HEK293 (cell line): ENCODE data around the gene ENHO.

Experiments used
- CTCF ChIA-PET: fragments of 350-600 bp; formaldehyde crosslinking; extraction: SDS; loops from one replicate; lab custom pipeline; 2021; ENCODE audit warnings: antibody characterized with exemption; lab: Yijun Ruan, JAX
- POLR2A ChIA-PET: fragments of 300-600 bp; formaldehyde crosslinking; extraction: SDS; loops from one replicate; lab custom pipeline; 2020; ENCODE audit warnings: antibody characterized with exemption, inconsistent platforms; lab: Yijun Ruan, JAX
- H3K27ac ChIP-seq: fragments of 200-500 bp; sonication (Bioruptor generic); 2 replicates; pipeline ENCODE4 v1.5.1; 2014; ENCODE audit warnings: low read depth, low read length, control low read depth, inconsistent platforms; ENCODE audit errors: extremely low read depth
- H3K36me3 ChIP-seq, 2 experiments: fragments of 200-500 bp in 1 of 2; sonication (Bioruptor generic) in 1 of 2; 1 replicate in 1 of 2; 2 replicates in 1 of 2; pipeline ENCODE4 v1.5.1; 2014 to 2017; ENCODE audit warnings: inconsistent platforms in 2 of 2, low read length in 2 of 2; ENCODE audit not compliant: control insufficient read depth in 2 of 2, insufficient read depth in 1 of 2
- H3K4me1 ChIP-seq: fragments of 200-500 bp; sonication (Bioruptor generic); 2 replicates; pipeline ENCODE4 v1.5.1; 2014; ENCODE audit warnings: mild to moderate bottlenecking, low read length, inconsistent platforms; ENCODE audit not compliant: control insufficient read depth, insufficient read depth
- H3K4me3 ChIP-seq: 2 replicates; pipeline ENCODE4 v1.5.1; 2011; ENCODE audit warnings: low read depth, mild to moderate bottlenecking, control low read depth, low read length, moderate library complexity
- H3K9me3 ChIP-seq: fragments of 200-500 bp; sonication (Bioruptor generic); 2 replicates; pipeline ENCODE4 v1.5.1; 2014; ENCODE audit warnings: low read depth, low read length, inconsistent platforms; ENCODE audit not compliant: control insufficient read depth, insufficient read depth
- CTCF ChIP-seq: fragments of 450-650 bp; formaldehyde crosslinking; IDR thresholded peaks from 2 replicates; pipeline ENCODE4 v1.5.1; 2016; ENCODE audit warnings: missing biosample characterization, missing genetic modification characterization
- HOXD13 ChIP-seq: sonication (generic); formaldehyde crosslinking; IDR thresholded peaks from 2 replicates; pipeline ENCODE4 v1.8.0; 2022; ENCODE audit warnings: missing genetic modification reagents, borderline replicate concordance
- MZF1 ChIP-seq: fragments of 450-650 bp; formaldehyde crosslinking; IDR thresholded peaks from 2 replicates; pipeline ENCODE4 v1.5.1; 2017; ENCODE audit warnings: missing biosample characterization, missing genetic modification characterization, borderline replicate concordance
- TCF7L2 ChIP-seq: IDR thresholded peaks from 2 replicates; pipeline ENCODE4 v1.6.1; 2011; ENCODE audit warnings: low read depth, mild to moderate bottlenecking, inconsistent platforms, low read length, moderate library complexity, borderline replicate concordance
- TRIM28 ChIP-seq: IDR thresholded peaks from 2 replicates; pipeline ENCODE4 v1.6.1; 2011; ENCODE audit warnings: low read length, control low read depth, borderline replicate concordance
- YY2 ChIP-seq: fragments of 450-650 bp; formaldehyde crosslinking; IDR thresholded peaks from 2 replicates; pipeline ENCODE4 v1.5.1; 2016; ENCODE audit warnings: missing biosample characterization, missing genetic modification characterization
- ZBTB1 ChIP-seq: fragments of 450-650 bp; formaldehyde crosslinking; IDR thresholded peaks from 2 replicates; pipeline ENCODE4 v1.5.1; 2016; ENCODE audit warnings: missing biosample characterization, missing genetic modification characterization
- ZBTB21 ChIP-seq: fragments of 450-650 bp; formaldehyde crosslinking; IDR thresholded peaks from 2 replicates; pipeline ENCODE4 v1.5.1; 2017; ENCODE audit warnings: missing biosample characterization, missing genetic modification characterization
- ZBTB49 ChIP-seq: fragments of 450-650 bp; formaldehyde crosslinking; IDR thresholded peaks from 2 replicates; pipeline ENCODE4 v1.5.1; 2016; ENCODE audit warnings: missing biosample characterization, missing genetic modification characterization, low read depth
- ZNF112 ChIP-seq: fragments of 450-650 bp; formaldehyde crosslinking; IDR thresholded peaks from 2 replicates; pipeline ENCODE4 v1.5.0; 2017; ENCODE audit warnings: missing biosample characterization, missing genetic modification characterization
- ZNF155 ChIP-seq: fragments of 450-650 bp; formaldehyde crosslinking; IDR thresholded peaks from 2 replicates; pipeline ENCODE4 v1.5.1; 2016; ENCODE audit warnings: missing biosample characterization, missing genetic modification characterization
- ZNF18 ChIP-seq: fragments of 450-650 bp; formaldehyde crosslinking; IDR thresholded peaks from 2 replicates; pipeline ENCODE4 v1.5.1; 2016; ENCODE audit warnings: missing biosample characterization, missing genetic modification characterization
- ZNF211 ChIP-seq: fragments of 450-650 bp; formaldehyde crosslinking; IDR thresholded peaks from 2 replicates; pipeline ENCODE4 v1.5.1; 2016; ENCODE audit warnings: low read depth, missing biosample characterization, missing genetic modification characterization
- ZNF274 ChIP-seq, 2 experiments: fragments of 200-500 bp in 1 of 2; fragments of 450-650 bp in 1 of 2; sonication (Bioruptor generic) in 1 of 2; formaldehyde crosslinking in 1 of 2; IDR thresholded peaks; 2 replicates each; pipeline versions ENCODE4 v1.5.1 to v1.6.1; 2014 to 2016; ENCODE audit warnings: borderline replicate concordance in 1 of 2, inconsistent platforms in 1 of 2, low read length in 1 of 2, missing biosample characterization in 1 of 2, missing genetic modification characterization in 1 of 2
- ZNF350 ChIP-seq: fragments of 450-650 bp; formaldehyde crosslinking; IDR thresholded peaks from 2 replicates; pipeline ENCODE4 v1.5.0; 2017; ENCODE audit warnings: missing biosample characterization, mild to moderate bottlenecking, missing genetic modification characterization
- ZNF416 ChIP-seq: fragments of 450-650 bp; formaldehyde crosslinking; IDR thresholded peaks from 2 replicates; pipeline ENCODE4 v1.5.1; 2016; ENCODE audit warnings: missing biosample characterization, missing genetic modification characterization
- ZNF433 ChIP-seq: fragments of 450-650 bp; formaldehyde crosslinking; IDR thresholded peaks from 2 replicates; pipeline ENCODE4 v1.5.1; 2016; ENCODE audit warnings: missing biosample characterization, missing genetic modification characterization, low read depth
- ZNF501 ChIP-seq: fragments of 450-650 bp; formaldehyde crosslinking; IDR thresholded peaks from 2 replicates; pipeline ENCODE4 v1.5.1; 2016; ENCODE audit warnings: missing biosample characterization, missing genetic modification characterization
- ZNF510 ChIP-seq: fragments of 450-650 bp; formaldehyde crosslinking; IDR thresholded peaks from 2 replicates; pipeline ENCODE4 v1.5.1; 2018; ENCODE audit warnings: mild to moderate bottlenecking, missing genetic modification characterization, missing biosample characterization; ENCODE audit not compliant: insufficient replicate concordance
- ZNF549 ChIP-seq: fragments of 450-650 bp; IDR thresholded peaks from 2 replicates; pipeline ENCODE4 v1.5.1; 2018; ENCODE audit warnings: missing biosample characterization, missing genetic modification characterization, mild to moderate bottlenecking, inconsistent platforms, moderate library complexity
- ZNF768 ChIP-seq: fragments of 450-650 bp; formaldehyde crosslinking; IDR thresholded peaks from 2 replicates; pipeline ENCODE4 v1.5.1; 2018; ENCODE audit warnings: missing biosample characterization, mild to moderate bottlenecking, missing genetic modification characterization
- ZNF776 ChIP-seq: fragments of 450-650 bp; formaldehyde crosslinking; IDR thresholded peaks from 2 replicates; pipeline ENCODE4 v1.5.0; 2017; ENCODE audit warnings: missing biosample characterization, missing genetic modification characterization, borderline replicate concordance
- TF ChIP-seq, protein P1 (sequence below): IDR thresholded peaks from 2 replicates; pipeline ENCODE4 v1.6.1; 2011; ENCODE audit warnings: mild to moderate bottlenecking, low read depth, low read length, borderline replicate concordance
- TF ChIP-seq, protein P2 (sequence below): fragments of 450-650 bp; formaldehyde crosslinking; IDR thresholded peaks from 2 replicates; pipeline ENCODE4 v1.5.1; 2016; ENCODE audit warnings: missing biosample characterization, missing genetic modification characterization
- TF ChIP-seq, protein P3 (sequence below): fragments of 450-650 bp; formaldehyde crosslinking; IDR thresholded peaks from 2 replicates; pipeline ENCODE4 v1.5.1; 2017; ENCODE audit warnings: missing biosample characterization, mild to moderate bottlenecking, missing genetic modification characterization, moderate library complexity

Gene ENHO

DNA sequence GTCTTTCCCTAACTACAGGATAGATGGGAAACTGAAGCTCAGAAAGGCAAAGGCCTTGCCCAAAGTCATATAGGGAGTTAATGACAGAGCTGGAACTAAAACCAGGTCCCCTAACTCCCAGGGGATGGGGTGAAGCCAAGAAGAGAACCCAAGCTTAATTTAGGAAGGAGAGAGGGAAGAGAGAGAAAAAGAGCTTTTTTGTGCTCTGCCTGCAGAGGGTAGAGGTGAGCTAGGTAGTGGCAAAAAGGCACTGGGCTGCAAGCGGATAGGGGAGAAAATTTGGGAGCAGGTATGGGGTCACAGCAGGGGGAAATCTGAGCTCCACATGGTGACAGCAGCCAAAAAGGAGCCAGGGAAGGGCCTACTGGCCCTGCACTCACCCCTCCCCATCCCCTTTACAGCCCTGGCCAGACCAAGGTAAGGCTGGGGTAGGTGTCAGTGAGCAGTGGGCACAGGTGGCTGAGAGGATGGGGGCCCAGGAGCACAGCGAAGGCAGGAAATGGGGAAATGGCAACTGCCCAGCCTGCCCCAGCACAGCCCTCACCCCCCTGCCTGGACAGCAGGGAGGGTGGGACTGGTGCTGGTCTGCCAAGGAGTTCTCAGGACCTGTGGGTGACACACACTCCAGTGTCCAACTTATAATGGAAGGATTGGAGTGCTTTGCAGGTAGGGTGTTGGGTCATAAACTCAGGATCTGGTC lies 3.3 kb downstream of the ENHO start:
- Histone ChIP-seq H3K36me3 (no peaks in the 10 kb centered on the region), H3K27ac (no peak overlapping the region), H3K9me3 (no peaks in the 10 kb centered on the region), H3K4me3 (no peak overlapping the region), H3K4me1 (no peaks in the 10 kb centered on the region)
- ChIA-PET POLR2A (interaction anchor here (1.1 kb wide), 1 partner anchor 39 kb away, joined by 3 read pairs; no protein-coding TSS in a partner anchor), CTCF (interaction anchor here (0.5 to 2.6 kb wide), 14 partner anchors 9 to 464 kb away, joined by 3 to 12 read pairs (median 4); no protein-coding TSS in a partner anchor)
- TF ChIP-seq, protein P1, sequence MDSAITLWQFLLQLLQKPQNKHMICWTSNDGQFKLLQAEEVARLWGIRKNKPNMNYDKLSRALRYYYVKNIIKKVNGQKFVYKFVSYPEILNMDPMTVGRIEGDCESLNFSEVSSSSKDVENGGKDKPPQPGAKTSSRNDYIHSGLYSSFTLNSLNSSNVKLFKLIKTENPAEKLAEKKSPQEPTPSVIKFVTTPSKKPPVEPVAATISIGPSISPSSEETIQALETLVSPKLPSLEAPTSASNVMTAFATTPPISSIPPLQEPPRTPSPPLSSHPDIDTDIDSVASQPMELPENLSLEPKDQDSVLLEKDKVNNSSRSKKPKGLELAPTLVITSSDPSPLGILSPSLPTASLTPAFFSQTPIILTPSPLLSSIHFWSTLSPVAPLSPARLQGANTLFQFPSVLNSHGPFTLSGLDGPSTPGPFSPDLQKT, result no peak
- TF ChIP-seq CTCF (no peak), ZNF776 (no peak), ZNF350 (tag by site-specific recombination) (no peak), ZNF501 (no peak), ZNF211 (no peak), ZNF155 (tag by site-specific recombination) (no peak), ZNF510 (tag by site-specific recombination) (no peak), ZNF549 (tag by site-specific recombination) (no peak), ZNF18 (tag by site-specific recombination) (no peak), ZNF274 (IDR thresholded peaks at IDR 0.05; ENCODE audit: low read length) (no peak), ZNF274 (tag by site-specific recombination; IDR thresholded peaks at IDR 0.05; ENCODE audit: borderline replicate concordance) (no peak)
- TF ChIP-seq, protein P2, sequence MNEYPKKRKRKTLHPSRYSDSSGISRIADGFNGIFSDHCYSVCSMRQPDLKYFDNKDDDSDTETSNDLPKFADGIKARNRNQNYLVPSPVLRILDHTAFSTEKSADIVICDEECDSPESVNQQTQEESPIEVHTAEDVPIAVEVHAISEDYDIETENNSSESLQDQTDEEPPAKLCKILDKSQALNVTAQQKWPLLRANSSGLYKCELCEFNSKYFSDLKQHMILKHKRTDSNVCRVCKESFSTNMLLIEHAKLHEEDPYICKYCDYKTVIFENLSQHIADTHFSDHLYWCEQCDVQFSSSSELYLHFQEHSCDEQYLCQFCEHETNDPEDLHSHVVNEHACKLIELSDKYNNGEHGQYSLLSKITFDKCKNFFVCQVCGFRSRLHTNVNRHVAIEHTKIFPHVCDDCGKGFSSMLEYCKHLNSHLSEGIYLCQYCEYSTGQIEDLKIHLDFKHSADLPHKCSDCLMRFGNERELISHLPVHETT (tag by site-specific recombination), result no peak

DNA sequence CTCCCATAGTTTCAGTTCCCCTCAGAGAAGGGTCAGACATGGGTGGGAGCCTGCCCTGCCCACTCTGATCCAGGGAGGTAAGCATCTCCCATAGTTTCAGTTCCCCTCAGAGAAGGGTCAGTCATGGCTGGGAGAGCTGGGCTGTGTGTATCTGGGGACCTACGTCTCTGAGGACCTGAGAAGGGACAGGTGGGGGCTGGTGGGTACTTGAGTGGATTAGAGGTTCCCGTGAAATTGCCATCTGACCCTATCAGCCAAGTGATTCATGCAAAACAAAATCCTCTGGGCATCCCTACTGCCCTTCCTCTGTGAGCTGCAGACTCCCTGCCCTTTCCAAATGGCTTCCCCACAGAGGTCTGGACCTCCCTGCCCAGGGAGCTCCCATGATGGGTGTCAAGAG lies 3.9 kb downstream of the ENHO start:
- Histone ChIP-seq H3K4me1 (no peaks in the 10 kb centered on the region), H3K27ac (no peak overlapping the region), H3K4me3 (no peak overlapping the region), H3K9me3 (no peaks in the 10 kb centered on the region), H3K36me3 (no peaks in the 10 kb centered on the region)
- ChIA-PET CTCF (interaction anchor here (0.6 to 2.6 kb wide), 12 partner anchors 8 to 463 kb away, joined by 3 to 12 read pairs (median 4); no protein-coding TSS in a partner anchor), POLR2A (no interaction called here)
- no peak for TF ChIP-seq ZNF112 (tag by site-specific recombination)
- TF ChIP-seq TRIM28, result no peak
- TF ChIP-seq MZF1 (tag by site-specific recombination), result no peak
- TF ChIP-seq YY2 (tag by site-specific recombination), result no peak
- TF ChIP-seq ZNF416 (tag by site-specific recombination), result no peak
- TF ChIP-seq TCF7L2, result no peak
- no peak for TF ChIP-seq HOXD13 (CRISPR knock-in tag)
- no peak for TF ChIP-seq ZBTB1 (tag by site-specific recombination)
- no peak for TF ChIP-seq ZNF768 (tag by site-specific recombination)
- TF ChIP-seq, protein P3, sequence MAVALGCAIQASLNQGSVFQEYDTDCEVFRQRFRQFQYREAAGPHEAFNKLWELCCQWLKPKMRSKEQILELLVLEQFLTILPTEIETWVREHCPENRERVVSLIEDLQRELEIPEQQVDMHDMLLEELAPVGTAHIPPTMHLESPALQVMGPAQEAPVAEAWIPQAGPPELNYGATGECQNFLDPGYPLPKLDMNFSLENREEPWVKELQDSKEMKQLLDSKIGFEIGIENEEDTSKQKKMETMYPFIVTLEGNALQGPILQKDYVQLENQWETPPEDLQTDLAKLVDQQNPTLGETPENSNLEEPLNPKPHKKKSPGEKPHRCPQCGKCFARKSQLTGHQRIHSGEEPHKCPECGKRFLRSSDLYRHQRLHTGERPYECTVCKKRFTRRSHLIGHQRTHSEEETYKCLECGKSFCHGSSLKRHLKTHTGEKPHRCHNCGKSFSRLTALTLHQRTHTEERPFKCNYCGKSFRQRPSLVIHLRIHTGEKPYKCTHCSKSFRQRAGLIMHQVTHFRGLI (tag by site-specific recombination), result no peak
- TF ChIP-seq ZBTB49 (tag by site-specific recombination), result no peak
- TF ChIP-seq ZNF433 (tag by site-specific recombination), result no peak
- TF ChIP-seq ZBTB21 (tag by site-specific recombination), result no peak
